ENCODE data around the gene ZFX.
A peak's percentile ranks its signal among the peaks of the same experiment; 100 is the strongest.

The ZFX gene

GRCh38 chrX:24158881-24159280 is 9.4 kb downstream of the ZFX start:
- TF ChIP-seq CTCF (IDR thresholded peaks at IDR 0.05; ENCODE audit: control insufficient read depth, insufficient read depth, low read depth, low read length, missing control alignments) = no peak
- no peak for DNase-seq (ENCODE audit: low read depth)
- no peak overlapping the region for H3K4me3 ChIP-seq (ENCODE audit: control insufficient read depth, low read depth, low read length)

- H3K4me3 ChIP-seq (ENCODE audit: control insufficient read depth, low read depth, low read length) = no peak overlapping the region
- no peak for TF ChIP-seq CTCF (IDR thresholded peaks at IDR 0.05; ENCODE audit: control insufficient read depth, insufficient read depth, low read depth, low read length, missing control alignments)
- DNase-seq (ENCODE audit: low read depth) = no peak
Measured at GRCh38 chrX:24166078-24166477, 16.5 kb downstream of the ZFX start.

- no peak for DNase-seq (ENCODE audit: low read depth)
Measured at GRCh38 chrX:24167719-24168472, 18.4 kb downstream of the ZFX start.

GRCh38 chrX:24168807-24169206 is 19.3 kb downstream of the ZFX start:
- no peak for DNase-seq (ENCODE audit: low read depth)
- H3K4me3 ChIP-seq (ENCODE audit: control insufficient read depth, low read depth, low read length) = no peak overlapping the region
- no peak for TF ChIP-seq CTCF (IDR thresholded peaks at IDR 0.05; ENCODE audit: control insufficient read depth, insufficient read depth, low read depth, low read length, missing control alignments)

More at GRCh38 chrX:24167719-24168472, 18.4 kb downstream of the ZFX start:
- no peak for TF ChIP-seq CTCF (IDR thresholded peaks at IDR 0.05; ENCODE audit: control insufficient read depth, insufficient read depth, low read depth, low read length, missing control alignments)
- H3K4me3 ChIP-seq (ENCODE audit: control insufficient read depth, low read depth, low read length) = no peak overlapping the region

- no peak overlapping the region for H3K4me3 ChIP-seq (ENCODE audit: control insufficient read depth, low read depth, low read length)
- no peak for DNase-seq (ENCODE audit: low read depth)
- no peak for TF ChIP-seq CTCF (IDR thresholded peaks at IDR 0.05; ENCODE audit: control insufficient read depth, insufficient read depth, low read depth, low read length, missing control alignments)
Measured at GRCh38 chrX:24169211-24169610, 19.7 kb downstream of the ZFX start.

- peak; percentile 2 for TF ChIP-seq CTCF (IDR thresholded peaks at IDR 0.05; ENCODE audit: control insufficient read depth, insufficient read depth, low read depth, low read length, missing control alignments)
- no peak for DNase-seq (ENCODE audit: low read depth)
- H3K4me3 ChIP-seq (ENCODE audit: control insufficient read depth, low read depth, low read length) = no peak overlapping the region
Measured at GRCh38 chrX:24173115-24173847, 23.8 kb downstream of the ZFX start.

All from AG09309 (cell line).